NCI-H2029 treated with DMSO at 0.1 percent for 48 hours (cell line): ENCODE results near the gene CDC42BPB.

Source experiments
- DNase-seq: peaks from one replicate; lab custom pipeline; 2025; lab: John Stamatoyannopoulos, UW

The CDC42BPB gene

GRCh38 chr14:103095210-103095778 lies 37.9 kb upstream of the CDC42BPB start:
- DNase-seq = no peak

GRCh38 chr14:103094406-103095209 lies 37.3 kb upstream of the CDC42BPB start, which contains the start of gene EXOC3L4:
Gene EXOC3L4 (plus strand): TSS chr14:103094725. CDS start chr14:103100220, 5,495 bp downstream.
- DNase-seq = no peak

GRCh38 chr14:103093856-103094405 lies 36.6 kb upstream of the CDC42BPB start:
- no peak for DNase-seq

- DNase-seq = no peak
Observed at GRCh38 chr14:103091883-103092222, 34.5 kb upstream of the CDC42BPB start.

GRCh38 chr14:103091041-103091882 lies 33.9 kb upstream of the CDC42BPB start:
- no peak for DNase-seq

GRCh38 chr14:103090481-103091020 lies 33.2 kb upstream of the CDC42BPB start:
- no peak for DNase-seq

GRCh38 chr14:103089386-103090335 lies 32.3 kb upstream of the CDC42BPB start:
- DNase-seq = no peak

GRCh38 chr14:103088921-103089320 lies 31.6 kb upstream of the CDC42BPB start:
- no peak for DNase-seq

- no peak for DNase-seq
Observed at GRCh38 chr14:103087343-103087835, 30.0 kb upstream of the CDC42BPB start.

- no peak for DNase-seq
Observed at GRCh38 chr14:103086771-103087342, 29.5 kb upstream of the CDC42BPB start.

- no peak for DNase-seq
Observed at GRCh38 chr14:103085106-103086091, 28.1 kb upstream of the CDC42BPB start.

GRCh38 chr14:103084021-103084919 lies 26.9 kb upstream of the CDC42BPB start, which contains the start of gene LBHD2:
Gene LBHD2 (plus strand): TSS chr14:103084210. CDS start chr14:103086013, 1,803 bp downstream.
- no peak for DNase-seq

- no peak for DNase-seq
Observed at GRCh38 chr14:103081951-103082350, 24.6 kb upstream of the CDC42BPB start.

- no peak for DNase-seq
Observed at GRCh38 chr14:103078860-103079587, 21.7 kb upstream of the CDC42BPB start.

- no peak for DNase-seq
Observed at GRCh38 chr14:103078420-103078749, 21.0 kb upstream of the CDC42BPB start.

- no peak for DNase-seq
Observed at GRCh38 chr14:103074729-103075367, 17.5 kb upstream of the CDC42BPB start.
